ENCODE results near the gene LRP1B. TPM values are rescaled to one million over a fixed set of nuclear protein-coding genes. Genes with fewer than 3 reads are reported as not detected.

The LRP1B gene
- total RNA-seq, 2 donors from 2014 or later, result 0.79 to 1.8 TPM

- Mint-ChIP-seq H3K36me3 (ENCODE audit: low read depth) (no peaks in the 10 kb centered on the region), H3K4me1 (no peaks in the 10 kb centered on the region), H3K9me3 (no peaks in the 10 kb centered on the region), H3K27ac (no peak overlapping the region), H3K4me3 (no peak overlapping the region), H3K27me3 (ENCODE audit: insufficient read depth) (no peaks in the 10 kb centered on the region)
- Histone ChIP-seq H3K9me3 (ENCODE audit: control insufficient read depth, low read length) (no peaks in the 10 kb centered on the region), H3K27ac (ENCODE audit: low read depth, low read length) (no peak overlapping the region), H3K9ac (ENCODE audit: extremely low read depth, low read length, poor library complexity, severe bottlenecking) (no peak overlapping the region), H3K4me1 (ENCODE audit: control insufficient read depth, insufficient read depth, low read length) (no peaks in the 10 kb centered on the region), H3K4me3 (ENCODE audit: low read length) (no peak overlapping the region), H3K36me3 (ENCODE audit: control insufficient read depth, insufficient read depth, low read length) (no peaks in the 10 kb centered on the region), H3K27me3 (ENCODE audit: control insufficient read depth, insufficient read depth, low read length, poor library complexity, severe bottlenecking) (no peaks in the 10 kb centered on the region)
- WGBS, 2 experiments (ENCODE audit: insufficient coverage in 1 of 2, insufficient read length in 1 of 2), result 94% methylated on average over 4 of the region's 4 CpGs; no CpG with 5 or more reads in 1 of the 2 experiments
- DNase-seq, result no peak
- TF ChIP-seq CTCF (conservative IDR thresholded peaks at IDR 0.05), result no peak
These were observed 816.8 kb downstream of the LRP1B start for GRCh38 chr2:141313972-141314371.

- Histone ChIP-seq H3K27me3 (ENCODE audit: control insufficient read depth, insufficient read depth, low read length, poor library complexity, severe bottlenecking) (no peaks in the 10 kb centered on the region), H3K27ac (ENCODE audit: low read depth, low read length) (no peak overlapping the region), H3K9ac (ENCODE audit: extremely low read depth, low read length, poor library complexity, severe bottlenecking) (no peak overlapping the region), H3K9me3 (ENCODE audit: control insufficient read depth, low read length) (no peaks in the 10 kb centered on the region), H3K4me3 (ENCODE audit: low read length) (no peak overlapping the region), H3K36me3 (ENCODE audit: control insufficient read depth, insufficient read depth, low read length) (no peaks in the 10 kb centered on the region), H3K4me1 (ENCODE audit: control insufficient read depth, insufficient read depth, low read length) (no peaks in the 10 kb centered on the region)
- Mint-ChIP-seq H3K27ac (no peak overlapping the region), H3K36me3 (ENCODE audit: low read depth) (no peaks in the 10 kb centered on the region), H3K27me3 (ENCODE audit: insufficient read depth) (no peaks in the 10 kb centered on the region), H3K4me1 (no peaks in the 10 kb centered on the region), H3K4me3 (no peak overlapping the region), H3K9me3 (no peaks in the 10 kb centered on the region)
- no peak for TF ChIP-seq CTCF (conservative IDR thresholded peaks at IDR 0.05)
- no peak for DNase-seq
These were observed 819.4 kb downstream of the LRP1B start for GRCh38 chr2:141311430-141311829.

DNA sequence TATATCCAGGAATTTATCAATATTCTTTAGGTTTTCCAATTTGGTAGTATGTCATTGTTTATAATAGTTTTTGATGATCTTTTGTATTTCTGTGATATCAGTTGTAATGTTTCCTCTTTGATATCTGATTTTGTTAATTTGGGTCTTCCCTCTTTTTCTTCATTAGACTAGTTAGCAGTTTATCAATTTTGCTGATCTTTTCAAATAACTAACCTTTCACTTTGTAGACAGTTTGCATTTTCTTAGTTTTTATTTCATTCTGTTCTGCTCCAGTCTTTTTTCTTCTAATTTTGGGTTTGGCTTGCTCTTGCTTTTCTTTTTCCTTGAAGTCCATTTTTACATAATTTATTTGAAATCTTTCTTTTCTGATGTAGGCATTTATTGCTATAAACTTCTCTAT, 824.4 kb downstream of the LRP1B start:
- Mint-ChIP-seq H3K4me1 (no peaks in the 10 kb centered on the region), H3K4me3 (no peak overlapping the region), H3K9me3 (no peaks in the 10 kb centered on the region), H3K27ac (no peak overlapping the region), H3K36me3 (ENCODE audit: low read depth) (no peaks in the 10 kb centered on the region), H3K27me3 (ENCODE audit: insufficient read depth) (no peaks in the 10 kb centered on the region)
- Histone ChIP-seq H3K9ac (ENCODE audit: extremely low read depth, low read length, poor library complexity, severe bottlenecking) (no peak overlapping the region), H3K27me3 (ENCODE audit: control insufficient read depth, insufficient read depth, low read length, poor library complexity, severe bottlenecking) (no peaks in the 10 kb centered on the region), H3K4me1 (ENCODE audit: control insufficient read depth, insufficient read depth, low read length) (no peaks in the 10 kb centered on the region), H3K27ac (ENCODE audit: low read depth, low read length) (no peak overlapping the region), H3K9me3 (ENCODE audit: control insufficient read depth, low read length) (no peaks in the 10 kb centered on the region), H3K4me3 (ENCODE audit: low read length) (no peak overlapping the region), H3K36me3 (ENCODE audit: control insufficient read depth, insufficient read depth, low read length) (no peaks in the 10 kb centered on the region)
- no peak for TF ChIP-seq CTCF (conservative IDR thresholded peaks at IDR 0.05)
- no peak for DNase-seq
